ENCODE measurements around the gene KAT7.
A peak's percentile ranks its signal among the peaks of the same experiment; 100 is the strongest.

Gene KAT7

DNA sequence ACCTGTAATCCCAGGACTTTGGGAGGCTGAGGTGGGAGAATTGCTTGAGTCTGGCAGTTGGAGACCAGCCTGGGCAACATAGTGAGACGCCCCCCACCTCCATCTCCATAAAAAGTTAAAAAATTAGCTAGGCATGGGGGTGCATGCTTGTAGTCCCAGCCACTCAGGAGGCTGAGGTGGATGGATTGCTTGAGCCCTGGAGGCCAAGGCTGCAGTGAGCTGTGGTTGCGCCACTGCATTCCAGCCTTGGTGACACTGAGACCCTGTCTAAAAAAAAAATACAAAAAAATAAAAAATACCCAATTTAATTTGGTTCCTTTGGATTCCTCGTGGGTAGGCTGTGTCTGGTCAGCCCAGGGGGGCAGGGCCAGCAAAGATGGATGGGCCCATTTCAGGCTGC lies 85.4 kb downstream of the KAT7 start:
- no peak for DNase-seq

DNA sequence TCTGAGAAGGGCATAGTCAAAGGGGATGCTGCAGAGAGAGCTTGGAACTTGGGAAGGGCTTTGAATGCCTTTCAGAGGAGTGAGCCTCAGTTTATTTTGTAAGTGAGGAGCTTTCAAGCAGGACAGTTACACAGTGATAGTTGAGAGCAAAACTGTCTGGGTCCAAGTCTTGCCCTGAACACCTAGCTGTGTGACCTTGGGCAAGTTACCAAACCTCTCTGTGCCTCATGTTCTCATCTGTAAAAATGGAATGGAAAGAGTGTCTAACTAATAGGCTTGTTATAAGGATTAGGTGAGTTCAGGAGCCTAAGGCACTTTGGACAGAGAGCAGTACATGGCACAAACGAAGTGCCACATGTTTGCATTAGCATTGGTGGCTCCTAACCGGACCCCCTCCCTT lies 86.4 kb downstream of the KAT7 start:
- DNase-seq = no peak

DNA sequence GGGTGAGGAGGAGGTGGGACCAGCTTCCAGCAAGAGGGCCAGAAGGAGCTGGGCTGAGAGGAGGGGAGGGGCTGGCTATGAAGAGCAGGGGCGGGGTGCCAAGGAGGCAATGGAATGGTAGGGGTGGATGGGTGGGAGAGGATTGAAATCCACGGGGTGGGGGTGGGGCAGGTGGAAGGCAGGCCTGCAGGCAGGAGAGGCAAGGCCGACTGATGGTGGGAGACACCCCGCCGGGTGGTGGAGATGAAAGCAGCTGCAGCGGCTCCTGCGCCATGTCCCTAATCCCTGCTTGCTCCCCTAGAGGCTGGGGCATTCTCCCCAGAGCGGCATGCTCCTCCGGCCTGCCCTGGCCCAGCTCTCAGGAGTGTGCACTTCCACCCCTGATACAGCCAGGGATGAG lies 87.2 kb downstream of the KAT7 start:
- no peak for DNase-seq

DNA sequence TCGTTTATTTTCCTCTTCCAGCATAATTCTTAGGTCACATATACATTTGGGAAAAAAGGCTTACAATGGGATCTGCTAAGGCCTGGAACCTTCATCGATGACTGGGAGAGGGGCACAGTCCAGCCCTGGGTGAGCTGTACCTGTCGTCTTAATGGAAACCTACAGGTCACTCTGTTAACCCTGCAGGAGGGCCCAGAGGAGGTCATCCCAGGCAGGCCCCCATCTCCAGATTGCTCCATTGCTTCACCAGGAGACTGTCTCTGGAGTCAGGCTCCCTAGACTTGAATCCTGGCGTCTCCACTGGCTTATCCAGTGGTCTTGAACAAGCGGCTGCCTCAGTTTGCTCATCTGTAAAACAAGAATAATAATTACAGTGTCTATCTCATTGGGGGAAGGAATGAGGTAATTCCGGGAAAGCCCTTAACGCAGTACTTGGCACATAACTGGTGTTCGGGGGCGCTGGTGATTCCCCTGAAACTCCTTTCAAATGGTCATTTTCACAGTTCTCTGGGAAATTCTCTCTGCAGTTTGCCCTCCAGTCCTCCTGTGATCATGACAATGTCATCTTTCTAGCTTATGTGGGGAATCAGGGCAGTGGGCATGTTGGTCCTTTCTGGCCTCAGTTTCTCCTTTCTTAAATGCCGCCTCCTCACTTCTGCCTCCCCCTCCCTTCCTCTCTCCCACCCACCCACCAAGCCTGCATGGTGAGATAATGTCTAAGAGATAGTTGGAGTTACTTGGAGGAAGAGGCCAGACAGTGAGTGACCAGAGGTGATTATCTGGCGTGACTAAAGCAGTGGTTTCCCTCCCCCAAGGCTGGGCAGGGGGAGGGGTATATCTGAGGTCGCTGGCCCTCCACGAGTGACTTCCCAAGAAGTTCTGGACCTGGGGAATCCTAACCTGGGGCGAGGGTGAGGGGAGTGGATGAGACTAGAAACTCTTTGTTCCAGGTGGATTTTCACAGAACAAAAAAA lies 90.7 kb downstream of the KAT7 start:
- DNase-seq = no peak

DNA sequence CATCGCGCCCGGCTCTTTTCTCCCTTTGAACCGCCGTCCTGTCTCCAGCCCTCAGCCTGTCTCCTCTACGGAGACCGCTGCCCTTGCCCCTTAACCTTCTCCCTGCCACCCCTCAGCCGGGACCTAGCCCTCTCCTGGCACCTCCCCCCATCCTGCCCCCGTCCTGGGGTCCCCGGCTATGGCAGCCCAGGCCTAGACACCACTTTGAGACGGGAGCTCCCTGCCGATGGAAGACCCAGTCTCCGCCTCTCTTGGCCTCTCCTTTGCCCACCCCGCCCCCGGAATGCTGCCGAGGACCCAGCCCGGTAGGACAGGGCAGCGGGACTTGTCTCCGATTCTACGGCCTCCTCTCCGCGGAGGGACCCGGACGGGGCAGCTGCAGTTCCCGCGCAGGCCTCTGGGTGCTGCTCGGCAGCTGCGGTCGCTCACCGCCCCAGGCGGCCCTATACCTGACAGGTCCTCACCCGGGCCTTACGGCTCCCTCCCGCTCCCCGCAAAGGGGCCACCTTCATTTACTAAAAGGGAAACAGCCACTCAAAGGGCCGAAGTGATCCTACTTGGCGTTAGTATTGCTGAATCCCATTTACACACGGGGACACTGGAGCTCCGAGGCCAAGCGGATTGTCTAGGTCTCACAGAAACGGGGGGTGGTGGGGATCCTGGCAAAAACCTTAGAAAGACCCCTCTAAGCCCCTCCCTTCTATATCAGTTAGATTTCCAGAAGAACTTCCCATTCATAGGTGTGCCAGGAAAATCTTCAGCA lies 92.0 kb downstream of the KAT7 start:
- DNase-seq = peak; percentile 42

DNA sequence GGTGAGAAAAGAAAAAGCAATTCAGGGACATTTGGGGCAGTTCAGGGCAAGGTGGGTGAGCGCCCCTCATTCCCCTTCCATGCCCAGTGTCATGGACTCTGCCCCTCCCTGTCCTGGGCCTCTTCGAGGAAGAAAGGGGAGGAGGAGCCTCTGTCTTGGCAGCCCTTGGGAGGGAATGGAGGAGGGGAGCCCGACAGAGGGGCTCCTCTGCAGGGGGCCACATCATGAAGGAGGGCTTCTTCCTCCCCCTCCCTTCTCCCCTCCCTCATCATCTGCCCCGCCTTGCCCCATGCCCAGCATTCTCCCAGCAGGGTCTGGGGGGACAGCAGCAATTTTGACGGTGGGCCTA lies 92.5 kb downstream of the KAT7 start:
- no peak for DNase-seq

DNA sequence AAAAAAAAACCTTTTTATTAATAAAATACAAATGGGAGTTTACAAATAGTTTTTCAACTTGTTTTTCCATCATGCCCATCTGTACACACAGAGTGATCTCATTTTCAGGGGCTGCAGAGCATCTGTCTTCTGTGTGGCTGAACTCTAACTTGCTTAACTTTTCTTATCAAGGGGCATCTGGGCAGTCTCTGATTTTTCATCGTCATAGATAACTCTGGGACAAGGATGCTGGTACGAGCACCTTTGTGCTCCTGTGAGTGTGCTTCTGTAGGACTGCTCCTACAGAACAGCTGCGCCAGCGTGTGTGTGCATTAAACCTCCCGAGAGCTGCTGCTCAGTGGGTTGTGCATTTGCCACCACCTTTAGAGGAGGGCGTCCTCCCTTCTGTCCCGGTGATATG lies 94.0 kb downstream of the KAT7 start:
- DNase-seq = no peak
